Stimulated activated CD4-positive, alpha-beta T cell treated with anti-CD3 and anti-CD28 coated beads, Interleukin-1b, Interleukin-23, amount 100 ng/mL, for 4 hours (primary cell): ENCODE measurements around the gene SUSD1.

Experiments
- DNase-seq, 2 donors: peaks; one replicate each; pipeline ENCODE4 v3.0.0-alpha.2; 2020; ENCODE audit warnings: low read depth in 2 of 2

The SUSD1 gene

GRCh38 chr9:112042769-112043168 lies 132.3 kb downstream of the SUSD1 start:
- DNase-seq = no peak

GRCh38 chr9:112042244-112042638 lies 132.9 kb downstream of the SUSD1 start:
- DNase-seq = no peak

DNA sequence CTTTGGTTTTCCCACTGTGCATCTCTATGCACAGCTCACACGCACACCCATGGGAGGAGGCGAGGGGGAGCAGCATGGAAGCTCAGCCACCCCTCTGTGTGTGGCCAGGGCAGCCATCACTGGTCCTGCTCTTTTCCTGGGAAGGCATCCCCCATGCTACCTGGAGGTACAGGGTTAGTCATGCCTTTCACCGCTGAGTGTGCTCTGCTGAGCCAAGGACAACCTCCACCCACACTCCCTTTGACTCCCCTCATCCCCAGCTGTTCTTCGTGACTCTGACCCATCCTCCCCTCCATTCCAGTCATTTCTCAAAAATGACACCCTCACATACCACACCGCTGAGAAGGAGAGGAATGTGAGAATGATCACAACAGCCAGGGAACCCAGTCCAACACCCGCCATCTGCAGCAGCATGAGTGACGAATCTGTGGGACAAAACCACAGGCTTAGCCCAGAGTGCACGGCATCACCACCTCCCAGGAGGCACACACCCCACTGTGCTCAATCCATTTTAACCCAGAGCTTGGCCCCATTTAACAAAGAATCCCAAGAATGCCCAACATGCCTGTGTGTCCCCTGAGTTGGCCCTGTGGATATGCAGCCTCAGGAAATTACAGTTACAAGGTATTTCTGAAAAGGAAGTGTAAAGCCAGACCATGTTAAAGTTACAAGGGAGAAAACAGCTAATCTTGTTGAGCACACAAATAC lies 133.4 kb downstream of the SUSD1 start:
- DNase-seq = no peak

- no peak for DNase-seq
Measured at GRCh38 chr9:112041199-112041535, 133.9 kb downstream of the SUSD1 start.

GRCh38 chr9:112038017-112038408 lies 137.1 kb downstream of the SUSD1 start:
- DNase-seq = no peak

DNA sequence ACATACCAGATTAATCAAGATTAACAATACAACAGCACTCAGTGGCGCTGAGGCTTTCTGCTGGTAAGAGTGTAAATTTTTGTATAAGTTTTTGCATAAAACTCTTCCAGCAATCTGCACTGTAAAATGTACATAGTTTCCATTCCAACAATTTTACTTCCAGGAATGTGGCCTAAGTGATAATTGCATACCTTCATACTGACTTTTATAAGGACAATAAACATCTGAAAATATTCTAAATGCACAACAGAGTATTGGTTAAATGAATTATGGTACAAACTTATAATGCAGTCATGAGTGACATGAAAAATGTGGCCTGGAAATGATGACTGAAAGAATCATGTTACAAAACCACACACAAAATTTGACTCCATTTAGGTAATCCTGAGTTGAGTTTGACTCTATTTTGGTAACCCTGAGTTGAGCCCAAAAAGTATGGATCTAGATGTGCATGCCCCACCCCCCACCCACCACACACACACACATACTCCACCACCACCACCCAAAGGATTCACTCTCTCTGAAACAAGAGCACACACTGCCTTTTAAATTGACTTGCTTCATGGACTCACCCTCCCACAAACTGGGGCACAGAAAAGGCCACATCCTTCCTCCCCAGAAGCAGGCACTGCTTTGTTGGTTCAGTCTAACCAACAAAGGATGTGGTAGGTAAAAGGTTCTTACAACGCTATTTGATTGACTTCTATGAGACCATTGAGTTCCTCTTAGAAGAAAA lies 137.6 kb downstream of the SUSD1 start:
- peak; percentile 12 to 43 for DNase-seq

DNA sequence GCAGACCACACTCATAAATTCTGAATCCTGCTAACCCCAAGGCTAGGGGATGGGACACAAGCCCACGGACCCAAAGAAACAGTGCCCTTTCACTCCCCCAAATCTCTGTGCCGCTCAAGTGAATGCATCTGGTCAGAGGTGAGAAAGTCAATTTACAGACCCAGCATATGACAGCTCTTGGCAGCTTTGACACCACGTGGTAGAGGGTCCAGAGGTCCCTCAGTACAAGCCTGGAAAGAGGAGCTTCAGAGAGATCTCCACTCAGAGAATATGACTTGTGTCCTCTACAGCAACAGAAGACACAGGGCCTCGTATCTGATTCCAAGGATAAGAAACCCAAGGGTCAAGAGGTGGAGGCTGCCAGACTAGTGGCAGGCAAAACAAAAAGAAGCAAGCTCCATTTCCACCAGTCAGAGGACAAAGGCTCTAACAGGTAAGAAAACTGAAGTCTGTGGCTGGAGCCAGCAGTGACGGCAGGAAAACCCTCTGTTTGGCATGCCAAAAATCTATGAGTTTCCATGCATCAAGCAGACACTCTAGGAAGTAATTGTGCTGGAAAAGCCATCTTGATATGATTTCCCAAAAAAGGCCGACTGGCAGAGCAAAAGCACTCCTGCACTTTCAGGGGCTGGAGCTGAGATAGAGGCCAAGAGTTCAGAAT lies 139.8 kb downstream of the SUSD1 start:
- DNase-seq = no peak

DNA sequence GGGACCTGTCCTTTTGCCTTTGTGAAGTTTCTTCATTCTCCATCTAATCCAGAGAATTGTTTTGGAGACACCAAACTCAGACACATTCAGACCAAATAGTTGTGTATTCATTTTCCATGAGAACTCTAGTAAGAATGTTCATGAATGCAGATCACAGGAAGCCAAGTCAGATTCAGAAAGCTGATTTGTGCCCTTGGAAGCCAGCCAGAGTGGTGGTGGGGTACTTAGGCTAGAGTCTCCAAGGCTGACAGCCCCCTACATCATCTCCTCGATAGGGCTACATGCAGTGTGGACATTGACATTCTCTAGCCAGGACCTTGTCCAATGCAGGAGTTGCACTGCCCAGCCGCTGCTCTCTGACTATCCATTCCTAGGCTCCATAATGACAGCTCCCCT lies 140.9 kb downstream of the SUSD1 start:
- no peak for DNase-seq

DNA sequence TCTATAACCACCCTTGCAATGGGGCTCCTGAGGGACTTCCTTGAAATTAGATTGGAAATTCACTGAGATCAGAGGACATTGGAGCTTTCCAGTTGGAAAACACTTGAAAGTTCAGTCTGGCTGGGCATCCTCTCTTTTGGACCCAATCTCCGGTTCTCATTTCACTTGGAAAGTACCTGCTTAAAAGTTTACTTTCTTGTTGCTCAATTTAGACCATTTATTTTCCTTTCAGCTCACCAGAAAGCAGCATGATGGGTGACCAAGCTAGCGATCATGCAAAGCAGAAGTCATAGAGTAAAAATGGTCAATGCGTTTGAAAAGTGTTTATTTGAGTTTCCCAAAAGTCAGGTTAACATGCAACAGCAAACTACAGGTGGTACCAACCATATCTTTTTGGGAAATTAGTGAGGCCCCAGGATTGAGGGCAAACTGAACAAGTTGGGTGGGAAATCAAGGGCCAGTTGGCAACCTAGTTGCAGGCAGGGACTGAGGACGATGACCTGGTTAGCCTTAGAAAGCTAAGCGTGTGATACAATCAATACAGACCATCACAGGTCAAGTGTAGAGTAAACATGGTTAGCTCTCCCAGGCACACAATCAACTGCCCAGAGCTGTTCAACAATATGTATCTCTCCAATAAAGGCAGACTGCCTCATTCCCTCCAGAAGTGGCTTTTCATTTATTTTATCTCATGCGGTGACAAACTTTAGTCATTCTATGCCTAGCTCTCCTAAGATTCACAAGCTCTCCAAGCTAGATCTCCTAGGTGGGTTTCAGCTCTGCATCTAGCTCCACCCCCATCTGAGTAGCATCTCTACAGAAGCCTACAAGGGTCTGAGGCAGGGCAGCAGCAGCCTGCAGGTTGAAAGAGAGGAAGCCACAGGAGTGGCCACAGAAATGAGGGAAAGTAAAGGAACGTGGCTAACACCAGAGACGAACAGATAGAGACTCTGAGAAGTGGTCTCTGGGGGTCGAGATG lies 141.6 kb downstream of the SUSD1 start:
- no peak for DNase-seq

- no peak for DNase-seq
Measured at GRCh38 chr9:112032743-112033142, 142.4 kb downstream of the SUSD1 start.

- no peak for DNase-seq
Measured at GRCh38 chr9:112032009-112032408, 143.1 kb downstream of the SUSD1 start.

DNA sequence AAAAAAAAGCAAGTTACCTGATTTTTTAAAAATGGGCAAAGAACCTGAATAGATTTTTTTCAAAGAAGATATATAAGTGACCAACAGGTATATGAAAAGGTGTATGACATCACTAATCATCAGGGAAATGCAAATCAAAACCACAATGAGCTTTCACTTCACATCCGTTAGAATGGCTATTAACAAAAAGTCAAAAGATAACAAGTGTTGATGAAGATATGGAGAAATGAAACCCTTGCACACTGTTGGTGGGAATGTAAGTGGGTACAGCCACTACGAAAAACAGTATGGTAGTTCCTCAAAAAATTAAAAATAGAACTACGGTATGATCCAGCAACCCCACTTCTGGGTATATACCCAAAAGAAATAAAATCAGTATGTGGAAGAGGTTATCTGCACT lies 143.7 kb downstream of the SUSD1 start:
- no peak for DNase-seq

- DNase-seq = no peak
Measured at GRCh38 chr9:112029921-112030444, 145.1 kb downstream of the SUSD1 start.

DNA sequence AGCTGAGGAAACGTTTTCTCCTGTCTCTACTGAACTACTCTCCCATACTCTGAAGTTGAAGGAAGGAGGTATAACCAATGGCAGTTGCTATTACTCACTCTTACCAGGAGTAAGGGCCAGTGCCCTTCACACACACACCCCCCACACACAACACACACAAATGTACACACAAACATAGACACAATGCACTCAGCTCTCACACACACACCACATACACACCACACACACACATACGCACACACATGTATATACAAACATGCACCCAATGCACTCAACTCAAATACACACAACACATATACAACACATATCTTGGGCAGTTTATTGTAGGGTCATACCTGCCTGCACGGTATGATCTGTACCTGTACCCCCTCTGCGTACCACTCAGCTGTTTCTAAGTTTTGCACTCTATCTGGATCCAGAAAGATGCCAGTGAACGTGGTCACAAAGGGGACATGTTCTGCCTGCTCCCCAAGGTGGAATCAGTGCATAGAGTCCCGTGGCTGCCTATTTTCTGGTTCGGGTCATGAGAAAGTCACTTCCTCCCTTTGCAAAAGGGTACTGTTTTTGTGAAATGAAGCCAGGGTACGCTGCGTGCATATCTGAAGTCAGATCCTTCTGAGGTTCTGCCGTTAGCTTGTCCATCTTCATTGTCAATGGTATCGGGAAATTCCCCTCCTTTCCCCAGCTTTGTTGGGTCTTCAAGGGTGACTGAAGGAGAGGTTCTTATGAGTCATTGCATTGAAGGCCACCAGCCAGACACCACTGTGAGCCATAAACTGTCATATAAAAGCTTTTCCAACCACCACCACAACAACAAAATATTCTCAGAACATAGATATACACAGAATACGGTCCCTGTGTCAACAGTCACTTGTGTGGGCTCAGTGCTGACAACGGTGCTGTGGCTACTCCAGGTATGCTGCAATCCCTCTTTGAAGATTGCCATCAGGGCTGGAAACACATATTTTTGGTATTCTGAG lies 146.6 kb downstream of the SUSD1 start:
- DNase-seq = no peak

DNA sequence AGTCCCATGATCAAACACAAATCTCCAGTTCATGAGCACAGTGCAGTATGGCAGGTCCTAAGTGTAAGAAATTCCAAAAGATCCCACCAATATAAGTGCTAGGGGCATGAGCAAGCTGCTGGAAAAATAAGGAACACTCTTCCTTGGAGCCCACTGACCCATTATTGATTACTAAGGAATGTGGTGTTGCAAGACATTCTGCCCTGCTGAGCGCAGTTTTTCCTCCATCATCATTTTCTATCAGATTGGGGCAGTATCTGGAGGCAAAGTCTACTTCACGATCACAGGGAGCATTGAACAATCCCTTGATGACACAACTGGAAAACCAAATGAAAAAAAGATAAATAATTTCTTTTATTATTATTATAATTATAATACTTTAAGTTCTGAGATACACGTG lies 149.2 kb downstream of the SUSD1 start:
- DNase-seq = no peak

DNA sequence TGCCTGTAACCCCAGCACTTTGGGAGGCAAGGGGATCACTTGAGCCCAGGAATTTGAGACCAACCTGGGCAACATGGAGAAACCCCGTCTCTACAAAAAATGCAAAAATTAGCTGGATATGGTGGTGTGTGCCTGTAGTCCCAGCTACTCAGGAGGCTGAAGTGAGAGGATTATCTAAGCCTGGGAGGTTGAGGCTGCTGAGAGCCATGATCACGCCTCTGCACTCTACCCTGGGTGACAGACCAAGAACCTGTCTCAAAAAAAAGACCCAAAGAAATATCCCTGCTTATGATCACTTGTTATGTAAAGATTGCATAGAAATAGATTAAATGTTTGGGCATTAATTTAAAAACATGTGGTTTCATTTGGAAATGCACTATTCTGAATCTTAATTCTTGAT lies 153.4 kb downstream of the SUSD1 start:
- DNase-seq = no peak

GRCh38 chr9:112020680-112021596 lies 154.2 kb downstream of the SUSD1 start:
- no peak for DNase-seq

DNA sequence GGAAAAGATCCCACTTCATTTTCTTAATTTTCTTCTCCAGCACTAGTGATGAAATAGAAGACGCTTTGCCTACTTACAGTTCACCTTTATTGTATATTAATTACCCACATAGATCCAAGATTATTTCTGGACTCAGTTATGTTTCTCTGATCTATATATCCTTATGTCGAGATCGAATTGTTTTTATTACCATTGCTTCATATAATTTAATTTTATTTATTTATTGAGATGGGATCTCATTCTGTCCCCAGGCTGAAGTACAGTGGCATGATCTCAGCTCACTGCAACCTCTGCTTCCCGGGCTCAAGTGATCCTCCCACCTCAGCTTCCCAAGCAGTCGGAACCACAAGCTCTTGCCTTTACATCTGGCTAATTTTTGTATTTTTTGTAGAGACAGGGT lies 157.2 kb downstream of the SUSD1 start:
- DNase-seq = no peak

- DNase-seq = no peak
Measured at GRCh38 chr9:112015736-112016135, 159.4 kb downstream of the SUSD1 start.
